HCT116 (cell line): ENCODE results near the gene TMIGD2. TPM values are rescaled to one million over a fixed set of nuclear protein-coding genes. Genes with fewer than 3 reads are reported as not detected.

Source experiments
- ATAC-seq: fragments of 200-7000 bp; cut with Tn5 transposase; 2 replicates; pipeline ENCODE4 v1.9.1; 2020; ENCODE audit warnings: mild to moderate bottlenecking, moderate library complexity
- BruUV-seq: library from RNA; stranded (reverse); fragments of 400-500 nt; replicated peaks from 2 replicates; lab custom pipeline; 2021; lab: Mats Ljungman, UMichigan
- CTCF ChIA-PET: fragments of 300-600 bp; sonication (Branson Sonifier 250); formaldehyde crosslinking; loops from one replicate; lab custom pipeline; 2021; ENCODE audit warnings: antibody characterized with exemption; lab: Charles Lee
- POLR2A ChIA-PET: fragments of 300-600, 350-600 bp; sonication (Branson Sonifier 250); formaldehyde crosslinking; loops from one replicate; lab custom pipeline; 2021; ENCODE audit warnings: antibody characterized with exemption; lab: Charles Lee
- RAD21 ChIA-PET, 2 experiments: fragments of 300-600 bp; sonication (Branson Sonifier 250); formaldehyde crosslinking; loops; one replicate each; lab custom pipeline; 2023; ENCODE audit warnings: low total read pairs in 2 of 2; ENCODE audit not compliant: uncharacterized antibody in 2 of 2, unreplicated experiment in 2 of 2, low non-redundant PET in 1 of 2; lab: Charles Lee
- DNase-seq: peaks from one replicate; pipeline ENCODE4 v3.0.0-alpha.2; 2010; ENCODE audit warnings: low read depth, low spot score
- H2AFZ ChIP-seq: fragments of 200-600 bp; shearing (Covaris generic), sonication (generic); 2 replicates; pipeline ENCODE4 v1.6.1; 2017; ENCODE audit warnings: low read depth, mixed run types, mixed read lengths, antibody characterized with exemption, low read length; ENCODE audit not compliant: poor library complexity, severe bottlenecking
- H3K27ac ChIP-seq: 2 replicates; pipeline ENCODE4 v1.5.1; 2012; ENCODE audit warnings: low read depth, low read length
- H3K27me3 ChIP-seq: fragments of 200-600 bp; sonication (generic); 2 replicates; pipeline ENCODE4 v1.6.1; 2016; ENCODE audit warnings: mixed run types, low read length, mixed read lengths; ENCODE audit not compliant: insufficient read depth
- H3K36me3 ChIP-seq, 2 experiments: fragments of 200-500 bp in 1 of 2; fragments of 200-600 bp in 1 of 2; sonication (Bioruptor generic) in 1 of 2; sonication (generic) in 1 of 2; 2 replicates each; pipeline versions ENCODE4 v1.5.1 to v1.6.1; 2014 to 2016; ENCODE audit warnings: low read length in 2 of 2, inconsistent platforms in 1 of 2, mixed read lengths in 1 of 2, mixed run types in 1 of 2; ENCODE audit not compliant: insufficient read depth in 2 of 2, control insufficient read depth in 1 of 2
- H3K4me1 ChIP-seq, 2 experiments: fragments of 200-600 bp in 1 of 2; sonication (generic) in 1 of 2; 2 replicates each; pipeline versions ENCODE4 v1.5.1 to v1.6.1; 2012 to 2017; ENCODE audit warnings: low read length in 2 of 2, inconsistent platforms in 1 of 2, mild to moderate bottlenecking in 1 of 2, mixed read lengths in 1 of 2, mixed run types in 1 of 2, moderate library complexity in 1 of 2; ENCODE audit not compliant: insufficient read depth in 2 of 2, control insufficient read depth in 1 of 2
- H3K4me2 ChIP-seq: fragments of 200-600 bp; sonication (generic); 2 replicates; pipeline ENCODE4 v1.6.1; 2017; ENCODE audit warnings: mixed run types, low read length, mixed read lengths
- H3K4me3 ChIP-seq, 2 experiments: fragments of 200-600 bp in 1 of 2; sonication (generic) in 1 of 2; replicated peaks in 1 of 2; 2 replicates each; pipeline ENCODE4 v1.5.1; 2011 to 2016; ENCODE audit warnings: low read length in 2 of 2, control low read depth in 1 of 2, low read depth in 1 of 2, mild to moderate bottlenecking in 1 of 2, mixed read lengths in 1 of 2, mixed run types in 1 of 2
- H3K79me2 ChIP-seq: fragments of 200-600 bp; sonication (generic); 2 replicates; pipeline ENCODE4 v1.6.1; 2017; ENCODE audit warnings: mild to moderate bottlenecking, mixed run types, low read length, moderate library complexity, mixed read lengths; ENCODE audit not compliant: insufficient read depth
- H3K9ac ChIP-seq: fragments of 200-600 bp; sonication (generic); 2 replicates; pipeline ENCODE4 v1.6.1; 2016; ENCODE audit warnings: low read length, mixed read lengths
- H3K9me2 ChIP-seq: fragments of 200-600 bp; sonication (generic), shearing (Covaris generic); 2 replicates; pipeline ENCODE4 v1.6.1; 2017; ENCODE audit warnings: mixed run types, mild to moderate bottlenecking, moderate library complexity; ENCODE audit not compliant: insufficient read depth
- H3K9me3 ChIP-seq, 2 experiments: fragments of 200-500 bp in 1 of 2; fragments of 200-600 bp in 1 of 2; sonication (Bioruptor generic) in 1 of 2; sonication (generic) in 1 of 2; 2 replicates each; pipeline ENCODE4 v1.6.1; 2014 to 2017; ENCODE audit warnings: low read length in 2 of 2, mixed read lengths in 2 of 2, inconsistent platforms in 1 of 2, low read depth in 1 of 2, mild to moderate bottlenecking in 1 of 2, mixed run types in 1 of 2, moderate library complexity in 1 of 2; ENCODE audit not compliant: control insufficient read depth in 1 of 2, insufficient read depth in 1 of 2
- H4K20me1 ChIP-seq: fragments of 200-600 bp; sonication (generic), shearing (Covaris generic); 2 replicates; pipeline ENCODE4 v1.6.1; 2017; ENCODE audit warnings: mixed run types, mild to moderate bottlenecking, moderate library complexity; ENCODE audit not compliant: insufficient read depth
- CEBPB ChIP-seq: IDR thresholded peaks from 2 replicates; pipeline ENCODE4 v1.6.1; 2012; ENCODE audit warnings: low read depth
- EGR1 ChIP-seq: IDR thresholded peaks from 2 replicates; pipeline ENCODE4 v1.6.1; 2012; ENCODE audit warnings: low read depth
- ELF1 ChIP-seq: IDR thresholded peaks from 2 replicates; pipeline ENCODE4 v1.6.1; 2012; ENCODE audit warnings: low read depth, borderline replicate concordance
- EZH2 ChIP-seq: fragments of 200-600 bp; sonication (generic); IDR thresholded peaks from 2 replicates; pipeline ENCODE4 v1.6.1; 2017; ENCODE audit warnings: antibody characterized with exemption, mixed run types
- EZH2phosphoT487 ChIP-seq: fragments of 200-600 bp; IDR thresholded peaks from 2 replicates; pipeline ENCODE4 v1.6.1; 2018; ENCODE audit warnings: antibody characterized with exemption, borderline replicate concordance
- FOSL1 ChIP-seq: IDR thresholded peaks from 2 replicates; pipeline ENCODE4 v1.6.1; 2012; ENCODE audit warnings: low read depth
- JUND ChIP-seq: IDR thresholded peaks from 2 replicates; pipeline ENCODE4 v1.6.1; 2012
- MAX ChIP-seq: IDR thresholded peaks from 2 replicates; pipeline ENCODE4 v1.6.1; 2012
- POLR2A ChIP-seq: IDR thresholded peaks from 2 replicates; pipeline ENCODE4 v1.7.0; 2011; ENCODE audit warnings: borderline replicate concordance; ENCODE audit not compliant: insufficient read depth, insufficient read length; ENCODE audit errors: extremely low read depth
- POLR2AphosphoS5 ChIP-seq: IDR thresholded peaks from 2 replicates; pipeline ENCODE4 v1.6.1; 2011; ENCODE audit warnings: mild to moderate bottlenecking, low read depth, low read length, moderate library complexity
- SP1 ChIP-seq: IDR thresholded peaks from 2 replicates; pipeline ENCODE4 v1.6.1; 2012; ENCODE audit warnings: low read depth
- SRF ChIP-seq: IDR thresholded peaks from 2 replicates; pipeline ENCODE4 v1.6.1; 2012; ENCODE audit warnings: low read depth
- ZBTB33 ChIP-seq: IDR thresholded peaks from 2 replicates; pipeline ENCODE4 v1.6.1; 2011; ENCODE audit warnings: mild to moderate bottlenecking, low read length, moderate library complexity; ENCODE audit not compliant: insufficient replicate concordance; ENCODE audit errors: extremely low read depth
- ZNF274 ChIP-seq: fragments of 200-500 bp; sonication (Bioruptor generic); IDR thresholded peaks from 2 replicates; pipeline ENCODE4 v1.6.1; 2014; ENCODE audit warnings: mild to moderate bottlenecking, low read depth, low read length, inconsistent platforms
- intact Hi-C: fragments of 100-400 bp; cut with micrococcal nuclease; formaldehyde crosslinking; loops from 2 replicates; pipeline ENCODE4 v1.10.0; 2022
- total RNA-seq: library from RNA; stranded (reverse); gene quantifications from one replicate; pipeline ENCODE4 v1.2.1, GENCODE V29; 2021; ENCODE audit not compliant: unreplicated experiment

TMIGD2 gene
- total RNA-seq, 1 experiment from 2014 or later: not detected

GRCh38 chr19:4310247-4311121 is 8.3 kb upstream of the TMIGD2 start:
- no peak overlapping the region for H3K9ac ChIP-seq
- H3K36me3 ChIP-seq: 0 out of 4 replicates have a peak, but pooled peaks cover 3% of the 10 kb centered on the region in 2 experiments
- H4K20me1 ChIP-seq: no peaks in the 10 kb centered on the region

GRCh38 chr19:4305659-4306058 is 3.5 kb upstream of the TMIGD2 start:
- no TSS peak for BruUV-seq
- ChIA-PET POLR2A (interaction anchor here (0.5 to 1.8 kb wide), 2 partner anchors 16 to 37 kb away, joined by 3 to 4 read pairs; partner anchors contain the start of gene MPND), CTCF (no interaction called here), RAD21 (no interaction called here)
- no peak for DNase-seq
- H3K9ac ChIP-seq: no peak overlapping the region
- 0 out of 4 replicates have a peak, but pooled peaks cover 3% of the 10 kb centered on the region in 2 experiments for H3K36me3 ChIP-seq
- H3K79me2 ChIP-seq: no peaks in the 10 kb centered on the region
- intact Hi-C loops: no loop called here
- no peaks in the 10 kb centered on the region for H3K9me3 ChIP-seq
- H4K20me1 ChIP-seq: no peaks in the 10 kb centered on the region
- H3K4me3 ChIP-seq: 0 out of 4 replicates have a peak overlapping the region, but pooled peaks of 1 of the 2 experiments have one; percentile 13
- no peaks in the 10 kb centered on the region for H3K9me2 ChIP-seq
- TF ChIP-seq JUND: no peak
- TF ChIP-seq SP1: no peak
- no peak for TF ChIP-seq EZH2
- TF ChIP-seq POLR2A: no peak
- no peak for TF ChIP-seq EGR1
- TF ChIP-seq SRF: no peak
- TF ChIP-seq CEBPB: no peak
- TF ChIP-seq ZBTB33: no peak
- no peak for TF ChIP-seq ELF1
- no peak for TF ChIP-seq ZNF274
- H2AFZ ChIP-seq: no peak overlapping the region
- no peaks in the 10 kb centered on the region for H3K27me3 ChIP-seq
- H3K4me1 ChIP-seq: peaks cover 5 to 14% of the 10 kb centered on the region in 2 experiments
- no peak overlapping the region for H3K27ac ChIP-seq
- ATAC-seq: no peak
- H3K4me2 ChIP-seq: peak overlapping the region; percentile 46

More at GRCh38 chr19:4310247-4311121, 8.3 kb upstream of the TMIGD2 start:
- Histone ChIP-seq H3K27ac (no peak overlapping the region), H3K4me3 (no peak overlapping the region), H3K4me2 (peak overlapping the region; percentile 55), H3K9me2 (no peaks in the 10 kb centered on the region), H3K79me2 (no peaks in the 10 kb centered on the region), H2AFZ (no peak overlapping the region), H3K9me3 (no peaks in the 10 kb centered on the region), H3K27me3 (no peaks in the 10 kb centered on the region), H3K4me1 (peaks cover 6 to 17% of the 10 kb centered on the region in 2 experiments)
- no peak for TF ChIP-seq SRF
- TF ChIP-seq EZH2phosphoT487: no peak
- TF ChIP-seq MAX: no peak
- TF ChIP-seq POLR2A: no peak
- no peak for TF ChIP-seq POLR2AphosphoS5
- TF ChIP-seq EZH2: no peak
- TF ChIP-seq JUND: no peak
- no peak for TF ChIP-seq FOSL1
- no peak for TF ChIP-seq EGR1
- TF ChIP-seq ELF1: no peak
- intact Hi-C loops: no loop called here
- ChIA-PET RAD21 (no interaction called here), CTCF (no interaction called here), POLR2A (no interaction called here)
- peak; percentile 57 for DNase-seq
- ATAC-seq: peak; percentile 81
- no TSS peak for BruUV-seq
